ENCODE data around the gene LRIT2.
"Not testable (repeated sequence)": the region's sequence is repeated elsewhere in the genome, so short reads cannot be mapped to it uniquely, and the experiment has no call there.

LRIT2 gene

DNA sequence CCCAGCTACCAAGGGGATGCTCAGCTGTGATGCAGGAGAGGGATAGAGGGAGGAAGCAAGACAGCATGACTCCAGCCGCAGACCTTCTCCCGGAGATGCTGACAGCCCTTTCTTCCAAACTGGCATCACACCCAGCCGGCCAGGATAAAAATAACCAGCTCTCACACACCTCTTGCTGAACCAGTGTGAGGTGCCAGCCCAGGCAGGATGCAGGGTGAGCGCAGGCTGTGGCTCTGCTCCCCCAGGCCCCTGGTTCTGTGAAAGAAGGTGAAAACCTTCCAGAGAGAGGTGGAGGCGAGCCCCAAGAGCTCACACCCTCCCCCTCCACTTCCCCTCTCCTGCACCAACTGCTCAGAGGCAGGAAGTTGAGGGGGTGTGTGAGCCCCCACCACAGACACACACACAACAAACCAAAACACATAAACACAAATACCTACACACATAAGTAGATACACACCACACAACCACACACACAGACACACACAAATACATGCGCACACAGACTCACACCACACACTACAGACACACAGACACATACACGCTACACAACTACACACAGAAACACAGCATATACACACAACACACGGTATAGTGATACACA lies 47.7 kb downstream of the LRIT2 start:
- peak; percentile 71 for DNase-seq

DNA sequence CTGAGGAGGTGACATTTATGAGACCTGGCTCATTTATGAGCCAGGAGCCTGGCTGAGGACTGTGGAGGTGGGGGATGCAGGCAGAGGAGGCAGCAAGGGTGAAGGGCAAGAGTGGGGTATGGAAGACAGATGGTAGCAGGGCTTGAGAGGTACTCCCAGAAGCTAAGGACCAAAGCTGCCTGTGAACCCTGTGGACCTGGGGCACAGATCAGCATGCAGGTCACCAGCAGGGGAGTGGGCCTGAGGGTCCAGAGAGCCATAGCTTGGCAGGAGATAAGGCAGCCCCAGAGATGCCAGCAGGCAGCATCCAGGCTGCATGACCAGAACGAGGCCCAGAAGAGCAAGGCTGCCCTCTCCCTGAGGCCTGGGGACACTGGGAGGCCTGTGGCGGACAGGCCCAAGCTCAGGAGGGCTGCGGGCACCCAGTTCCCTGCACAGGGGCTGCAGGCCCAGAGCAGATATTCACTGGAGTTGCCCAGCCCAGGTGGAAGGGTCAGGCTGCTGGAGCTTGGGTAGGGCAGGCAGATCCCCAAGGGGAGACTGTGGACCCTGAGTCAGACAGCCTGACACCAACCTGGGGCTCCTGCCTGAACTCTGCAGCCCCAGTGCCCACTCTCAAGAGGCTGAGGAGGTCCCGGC lies 48.4 kb downstream of the LRIT2 start:
- no peak for DNase-seq

DNA sequence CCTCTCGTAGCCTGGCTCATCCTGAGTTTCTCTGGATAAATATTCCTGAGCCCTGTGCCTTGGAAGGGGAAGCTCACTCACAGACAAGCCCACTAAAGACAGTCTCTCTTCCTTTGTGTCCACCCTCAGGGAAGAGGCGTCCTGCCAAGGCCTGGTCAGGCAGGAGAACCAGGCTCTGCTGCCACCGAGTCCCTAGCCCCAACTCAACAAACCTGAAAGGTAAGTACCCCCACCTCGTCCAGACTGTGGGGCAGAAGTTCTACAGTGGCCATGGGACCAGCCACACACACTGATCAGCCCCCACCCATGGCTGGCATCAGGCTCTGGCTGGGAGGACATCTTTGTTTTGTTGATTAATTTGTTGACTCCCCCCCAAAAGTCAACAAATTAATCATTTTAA lies 49.0 kb downstream of the LRIT2 start:
- no peak for DNase-seq

DNA sequence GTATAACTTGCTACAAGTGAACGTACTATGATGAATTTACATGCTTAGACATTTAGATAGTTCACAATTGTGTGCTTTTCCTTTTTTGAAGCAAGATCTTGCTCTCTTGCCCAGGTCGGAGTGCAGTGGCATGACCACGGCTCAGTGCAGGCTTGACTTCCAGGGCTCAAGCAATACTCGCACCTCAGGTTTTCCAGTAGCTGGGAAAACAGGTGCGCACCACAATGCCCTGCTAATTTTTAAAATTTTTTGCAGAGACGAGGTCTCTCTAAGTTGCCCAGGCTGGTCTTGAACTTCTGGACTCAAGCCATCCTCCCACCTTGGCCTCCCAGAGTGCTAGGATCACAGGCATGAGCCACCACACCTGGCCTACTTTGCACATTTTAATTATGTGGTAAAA lies 49.9 kb downstream of the LRIT2 start:
- DNase-seq = no peak

DNA sequence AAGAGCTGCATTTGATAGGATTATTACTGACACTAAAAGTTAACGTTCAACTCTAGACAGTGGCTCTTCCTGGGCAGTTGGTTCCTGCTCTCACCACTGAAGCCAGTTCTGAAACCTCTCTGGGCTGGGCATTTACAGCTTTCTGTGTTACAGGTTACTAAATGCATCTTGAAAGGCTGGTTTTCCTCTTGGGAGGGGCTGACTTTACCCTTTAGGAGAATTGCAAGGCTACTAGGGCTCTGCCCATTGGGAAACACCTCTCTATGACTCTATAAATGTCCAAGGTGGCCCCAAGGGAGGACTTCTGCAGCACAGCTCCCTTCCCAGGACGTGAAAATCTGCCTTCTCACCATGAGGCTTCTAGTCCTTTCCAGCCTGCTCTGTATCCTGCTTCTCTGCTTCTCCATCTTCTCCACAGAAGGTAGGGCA lies 51.8 kb downstream of the LRIT2 start, which contains the start of gene GPR15LG:
Gene GPR15LG (plus strand): TSS at position 301 of the 429 bp plus-strand sequence. CDS start 51 bp downstream, at position 352.
- DNase-seq = no peak

DNA sequence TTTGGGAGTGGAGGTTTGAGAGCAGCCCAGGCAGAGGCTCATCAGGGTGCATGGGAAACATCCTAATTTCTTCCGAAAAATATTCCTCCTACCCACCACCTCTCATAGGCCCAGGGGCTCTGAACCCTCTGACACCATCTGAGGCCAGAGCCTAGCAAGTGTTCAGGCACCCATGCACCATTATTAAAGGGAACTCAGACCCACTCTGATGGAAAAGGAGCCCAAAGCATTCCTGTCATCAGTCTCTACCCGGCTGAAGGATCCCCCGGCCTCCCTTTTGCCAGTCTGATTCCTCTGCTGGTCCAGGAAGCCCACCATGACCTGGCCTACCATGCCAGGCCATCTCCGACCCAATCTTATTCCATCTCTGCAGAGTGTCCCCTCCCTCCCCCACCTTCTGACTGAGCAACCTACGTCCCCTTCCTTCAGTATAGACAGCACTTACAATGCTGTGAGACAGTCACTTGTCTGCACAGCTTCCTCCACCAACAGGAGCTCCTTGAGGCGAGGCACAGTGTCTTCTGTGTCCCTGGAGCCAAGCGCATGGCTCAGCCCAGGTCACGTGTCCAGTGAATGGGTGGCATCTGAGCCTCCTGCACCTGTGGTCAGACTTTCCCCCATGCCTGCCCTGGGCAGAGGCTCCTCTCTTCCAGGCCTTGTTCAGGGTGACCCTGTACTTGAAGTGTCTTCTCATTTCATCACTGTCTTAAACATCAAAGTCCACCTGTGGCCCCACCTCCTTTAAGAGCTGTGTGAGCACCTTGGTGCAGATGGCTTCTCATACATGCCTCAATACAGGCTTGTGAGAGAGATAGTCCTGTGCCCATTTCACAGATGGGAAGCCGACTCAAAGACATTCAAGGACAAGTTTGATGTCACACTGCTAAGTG lies 52.6 kb downstream of the LRIT2 start:
- no peak for DNase-seq

DNA sequence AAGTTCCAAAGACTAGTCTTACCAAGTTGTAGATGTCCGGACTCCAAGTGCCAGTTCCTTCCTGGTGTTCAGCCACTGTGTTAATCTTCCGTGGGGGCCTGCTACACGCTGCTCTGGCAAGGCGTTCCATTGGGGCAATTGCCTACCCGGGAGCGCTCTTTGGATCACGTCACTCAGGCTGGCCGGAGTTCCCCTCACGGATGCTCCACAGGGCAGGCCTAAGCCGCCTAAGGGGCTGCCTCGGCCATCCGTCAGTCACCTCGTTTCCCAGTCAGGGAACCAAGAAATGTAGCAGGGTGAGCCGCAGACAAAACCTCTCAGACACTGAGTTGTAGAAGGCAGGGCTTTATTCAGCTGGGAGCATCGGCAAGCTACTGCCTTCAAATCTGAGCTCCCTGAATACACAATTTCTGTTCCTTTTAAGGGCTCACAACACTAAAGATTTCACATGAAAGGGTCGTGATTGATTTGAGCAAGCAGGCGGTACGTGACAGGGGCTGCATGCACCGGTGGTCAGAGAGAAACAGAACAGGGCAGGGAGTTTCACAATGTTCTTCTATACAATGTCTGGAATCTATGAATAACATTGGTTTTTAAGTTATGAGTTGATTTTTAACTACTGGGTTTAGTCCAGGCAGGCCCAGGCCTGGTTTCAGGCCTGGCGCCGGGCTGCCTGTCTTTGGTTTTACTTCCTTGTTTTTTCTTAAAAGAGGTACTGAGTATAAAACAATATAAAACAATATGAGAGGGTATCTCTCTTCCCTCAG lies 53.5 kb downstream of the LRIT2 start:
- DNase-seq = not testable (repeated sequence)

DNA sequence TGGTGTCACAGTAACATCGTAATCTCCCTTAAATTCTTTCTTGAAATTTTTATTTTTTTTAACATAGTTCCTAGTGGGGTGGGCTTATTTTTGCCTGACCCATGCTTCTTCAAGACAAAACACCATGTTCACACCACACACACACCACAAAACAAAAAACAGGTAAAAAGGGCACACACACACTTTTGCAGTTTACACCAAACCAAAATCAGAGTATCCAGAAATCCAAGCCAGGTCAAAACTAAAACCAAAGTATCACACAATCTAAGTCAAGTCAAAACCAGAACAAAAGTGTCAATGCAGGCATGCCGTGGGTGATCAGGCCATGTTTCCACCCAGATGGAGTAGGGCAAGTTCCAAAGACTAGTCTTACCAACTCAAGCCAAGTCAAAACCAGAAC lies 54.1 kb downstream of the LRIT2 start:
- not testable (repeated sequence) for DNase-seq

All from CD4-positive, alpha-beta T cell treated with Interleukin-10 for 1 hour (primary cell).